ENCODE results near the gene RAB8B.

- no peak for TF ChIP-seq CTCF (IDR thresholded peaks at IDR 0.05)
- TF ChIP-seq POLR2A (IDR thresholded peaks at IDR 0.05), result no peak
- TF ChIP-seq POLR2AphosphoS5 (IDR thresholded peaks at IDR 0.05), result no peak
These were observed 749 bp downstream of the RAB8B start for GRCh38 chr15:63189941-63190768.

All from breast epithelium (tissue), 3 donors.